Left hindlimb (tissue), 1 donor: Measurements from ENCODE around the gene L3MBTL1.
"Not testable (repeated sequence)": the region's sequence is repeated elsewhere in the genome, so short reads cannot be mapped to it uniquely, and the experiment has no call there.

ENCODE experiments used
- DNase-seq: peaks from one replicate; pipeline ENCODE4 v3.0.0-alpha.2; 2018

Gene L3MBTL1

DNA sequence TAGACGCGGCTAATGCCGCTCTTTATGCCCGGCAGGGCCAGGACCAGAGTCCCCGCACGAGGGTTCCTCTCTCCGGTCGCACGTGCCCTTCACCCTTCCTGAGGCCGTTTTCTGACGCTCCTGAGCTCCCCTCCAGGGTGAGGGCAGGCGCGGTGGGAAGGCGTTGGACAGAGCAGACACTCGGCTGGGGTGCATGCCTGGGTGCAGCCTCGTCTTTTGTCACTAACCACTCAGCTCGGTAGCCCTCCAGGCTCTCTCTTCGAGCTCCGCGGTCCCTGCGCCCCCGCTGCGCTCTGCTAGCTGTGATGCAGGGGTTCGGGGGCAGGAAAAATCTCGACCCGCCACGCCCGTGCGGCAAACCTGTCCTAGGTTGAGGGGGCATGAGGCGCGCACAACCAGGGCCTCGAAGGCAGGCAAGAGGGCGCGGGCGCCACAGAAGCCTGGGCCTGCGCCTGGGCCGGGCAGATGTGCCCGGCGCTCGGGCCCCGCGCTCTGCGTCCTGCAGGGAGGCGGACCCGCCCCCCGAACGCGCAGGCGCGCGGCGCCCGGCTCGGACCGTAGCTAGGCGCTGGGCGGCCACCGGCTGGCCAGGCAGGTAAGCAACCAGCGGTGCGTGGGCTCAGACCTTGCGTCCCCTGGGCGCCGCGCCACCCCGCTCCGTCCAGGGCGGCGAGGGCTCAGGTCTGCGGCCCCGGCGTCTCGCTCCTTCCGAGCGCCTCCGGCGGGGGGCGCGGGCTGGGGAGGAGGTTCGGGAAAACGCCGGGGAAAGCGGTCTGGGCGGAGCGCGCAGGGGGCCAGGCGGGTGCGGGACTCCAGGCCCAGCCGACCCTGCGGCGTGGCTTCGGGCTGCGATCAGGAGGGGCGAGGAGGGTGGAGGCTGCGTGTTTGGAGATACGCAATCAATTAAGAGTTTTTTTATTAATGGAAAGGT lies at the start of gene L3MBTL1:
TSS of gene L3MBTL1 (plus strand) at position 548 of the 931 bp plus-strand sequence. CDS start 5,807 bp downstream, outside the sequence.
- peak; percentile 56 for DNase-seq

DNA sequence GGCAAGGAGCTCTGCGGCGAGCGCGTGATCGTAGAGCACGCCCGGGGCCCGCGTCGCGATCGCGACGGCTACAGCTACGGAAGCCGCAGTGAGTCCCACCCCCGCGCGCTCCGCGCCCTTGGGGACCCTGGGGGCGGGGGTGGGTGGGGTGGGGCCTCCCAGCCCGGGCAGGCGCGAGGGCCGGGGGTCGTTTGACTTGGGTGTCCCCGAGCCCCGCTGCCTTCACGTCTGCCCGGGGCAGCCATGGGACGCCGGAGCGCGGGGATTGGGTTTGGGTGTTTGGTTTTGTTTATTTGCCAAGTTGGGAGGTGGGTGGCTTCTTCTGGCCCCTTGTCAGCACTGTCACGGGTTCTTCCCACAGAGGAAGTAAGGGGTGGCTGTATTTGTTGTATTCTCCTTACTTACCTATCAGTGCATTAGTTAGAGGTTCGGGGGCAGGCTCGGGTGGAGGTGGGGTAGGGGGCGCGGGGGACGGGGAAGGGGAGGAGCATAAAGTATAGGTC lies 49.0 kb upstream of the L3MBTL1 start:
- no peak for DNase-seq

DNA sequence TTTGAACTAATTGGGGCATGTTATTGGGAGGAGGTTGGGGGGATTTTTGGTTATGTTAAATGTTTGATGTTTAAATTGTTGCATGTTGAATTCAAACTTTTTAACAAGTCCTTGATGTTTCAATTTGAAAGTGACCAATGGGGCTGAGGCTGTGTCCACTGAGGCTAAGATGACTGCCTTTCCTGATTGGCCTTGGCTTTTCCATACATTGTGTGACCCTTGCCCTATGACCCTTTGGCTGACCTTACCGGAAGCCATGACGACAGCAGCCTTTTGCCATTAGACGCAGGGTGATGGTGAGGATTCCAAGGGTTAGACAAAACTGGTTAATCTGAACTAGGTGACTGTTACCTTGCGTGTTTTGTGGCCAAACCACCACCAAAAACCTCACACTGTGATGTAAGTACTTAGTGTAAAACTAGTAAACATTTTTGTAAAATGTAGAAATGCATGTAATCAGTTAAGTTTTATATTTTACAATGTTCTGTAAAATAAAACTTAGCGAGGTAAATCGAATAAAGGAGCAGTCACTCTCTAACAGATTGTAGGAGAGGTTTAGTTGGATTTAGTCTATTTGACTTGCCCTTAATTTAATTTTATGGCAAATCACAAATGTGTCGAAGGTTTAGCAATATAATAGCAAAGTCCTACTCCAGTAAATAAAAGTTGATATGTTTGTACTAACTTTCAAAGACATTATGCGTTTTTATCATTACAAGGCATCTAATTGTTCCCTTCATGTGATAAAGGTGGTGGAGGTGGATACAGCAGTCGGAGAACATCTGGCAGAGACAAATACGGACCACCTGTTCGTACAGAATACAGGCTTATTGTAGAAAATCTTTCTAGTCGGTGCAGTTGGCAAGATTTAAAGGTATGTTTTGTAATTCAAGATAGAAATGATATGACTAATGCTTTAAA lies 48.2 kb upstream of the L3MBTL1 start:
- DNase-seq: no peak

GRCh38 chr20:43460172-43460829 lies 47.2 kb upstream of the L3MBTL1 start:
- DNase-seq: no peak

- no peak for DNase-seq
Measured at GRCh38 chr20:43460830-43461200, 46.7 kb upstream of the L3MBTL1 start.

DNA sequence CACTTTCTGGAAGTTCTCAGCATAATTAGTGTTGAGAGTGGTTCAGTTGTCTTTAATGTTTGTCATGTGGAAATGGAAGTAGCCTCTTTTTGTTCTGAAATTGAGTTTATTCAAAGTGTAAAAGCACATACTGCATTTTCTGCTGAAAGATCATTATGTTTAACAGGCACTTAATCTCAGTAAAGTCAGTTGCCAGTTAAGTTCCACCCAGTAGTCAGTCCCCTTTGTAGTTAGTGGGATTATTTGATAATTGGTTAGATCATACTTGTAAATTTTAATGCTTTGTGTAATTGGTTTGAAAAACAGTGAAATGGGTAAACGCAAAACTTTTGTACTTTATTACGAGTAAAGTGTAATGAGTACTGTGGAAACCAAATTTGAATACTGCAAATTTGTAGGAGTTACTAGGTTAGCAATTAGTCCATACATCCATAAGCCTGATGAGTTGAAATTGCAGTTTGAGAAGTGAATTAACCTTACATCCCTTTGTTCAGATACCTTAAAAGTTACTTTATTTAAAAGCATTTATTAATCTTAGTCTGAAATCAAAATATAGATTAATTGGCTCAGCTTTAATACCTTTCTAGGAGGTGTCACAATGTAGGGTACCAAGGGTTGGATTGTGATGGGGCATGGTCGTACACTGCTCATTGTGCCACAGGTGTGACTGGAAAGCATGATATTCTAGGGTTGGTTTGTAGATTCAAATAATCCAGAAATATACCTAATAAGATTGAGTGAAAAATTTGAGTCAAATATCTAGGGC lies 45.4 kb upstream of the L3MBTL1 start:
- no peak for DNase-seq

DNA sequence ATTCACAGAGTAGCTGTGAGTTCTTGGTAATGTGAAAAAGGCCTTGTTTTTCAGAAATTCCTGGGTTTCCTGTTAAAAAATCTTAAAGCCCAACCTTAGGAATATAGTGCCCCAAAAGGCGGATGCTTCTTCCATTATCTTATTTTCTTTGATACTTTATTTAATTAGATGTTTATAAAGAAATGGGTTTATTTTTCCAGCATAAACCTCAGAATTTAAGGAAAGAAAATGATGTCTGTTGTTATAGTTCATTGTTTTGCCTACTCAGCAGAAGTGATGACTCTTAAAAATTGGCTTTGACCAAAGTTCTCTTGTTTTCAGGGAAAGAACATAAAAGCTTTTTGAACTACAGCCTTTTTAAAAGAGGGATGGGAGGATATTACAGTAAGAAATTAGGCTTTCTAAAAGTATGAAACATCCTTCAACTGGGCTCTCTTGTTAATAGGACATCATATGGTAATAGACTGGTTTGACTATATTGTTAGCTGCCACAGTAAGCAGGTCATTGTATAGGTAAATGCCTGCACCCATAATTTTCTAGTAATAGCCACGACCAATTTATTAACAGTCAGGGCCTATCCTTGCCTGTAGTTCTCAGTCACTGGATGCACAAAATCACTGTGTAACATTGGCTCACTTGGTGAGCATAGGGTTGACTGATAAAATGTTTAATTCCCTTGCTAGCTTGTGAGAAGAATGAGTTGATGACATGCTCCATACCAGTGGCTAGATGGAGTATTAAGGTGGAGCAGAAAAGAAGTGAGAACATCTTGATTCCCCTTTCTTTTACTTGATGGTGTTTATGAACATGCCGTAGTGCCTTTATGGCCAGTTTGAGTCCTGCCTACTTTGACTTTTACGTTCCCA lies 44.6 kb upstream of the L3MBTL1 start:
- DNase-seq: no peak

DNA sequence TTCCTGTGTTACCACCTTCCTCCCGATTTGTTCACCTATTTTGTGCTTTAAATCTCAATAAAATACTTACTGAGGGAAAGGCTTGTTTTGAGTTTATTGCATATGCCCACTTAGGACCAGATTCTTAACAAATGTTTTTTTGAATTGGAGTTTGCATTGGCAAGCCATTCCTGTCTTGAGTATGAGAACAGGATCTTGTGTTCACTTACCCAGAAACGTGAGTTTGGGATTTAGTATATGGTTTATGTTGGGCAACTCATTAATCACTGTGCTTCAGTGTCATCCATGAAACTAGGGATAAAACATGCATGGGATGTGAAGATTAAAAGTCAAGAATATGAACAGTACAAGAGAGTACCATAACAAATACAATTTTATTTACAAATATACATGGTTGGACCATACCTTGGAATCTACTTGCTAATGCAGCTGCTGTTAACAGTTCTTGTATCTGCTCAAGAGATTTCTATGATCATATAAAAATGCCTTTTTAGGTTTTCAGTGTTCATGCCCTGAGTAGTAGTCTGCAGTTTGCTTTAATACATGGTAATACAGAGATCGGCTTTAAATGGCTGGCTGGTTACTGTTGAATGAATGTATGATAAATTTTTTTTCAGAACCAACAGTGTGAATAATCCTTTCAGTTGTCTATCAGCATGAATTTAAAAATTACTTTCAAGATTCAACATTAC lies 43.8 kb upstream of the L3MBTL1 start:
- DNase-seq: no peak

DNA sequence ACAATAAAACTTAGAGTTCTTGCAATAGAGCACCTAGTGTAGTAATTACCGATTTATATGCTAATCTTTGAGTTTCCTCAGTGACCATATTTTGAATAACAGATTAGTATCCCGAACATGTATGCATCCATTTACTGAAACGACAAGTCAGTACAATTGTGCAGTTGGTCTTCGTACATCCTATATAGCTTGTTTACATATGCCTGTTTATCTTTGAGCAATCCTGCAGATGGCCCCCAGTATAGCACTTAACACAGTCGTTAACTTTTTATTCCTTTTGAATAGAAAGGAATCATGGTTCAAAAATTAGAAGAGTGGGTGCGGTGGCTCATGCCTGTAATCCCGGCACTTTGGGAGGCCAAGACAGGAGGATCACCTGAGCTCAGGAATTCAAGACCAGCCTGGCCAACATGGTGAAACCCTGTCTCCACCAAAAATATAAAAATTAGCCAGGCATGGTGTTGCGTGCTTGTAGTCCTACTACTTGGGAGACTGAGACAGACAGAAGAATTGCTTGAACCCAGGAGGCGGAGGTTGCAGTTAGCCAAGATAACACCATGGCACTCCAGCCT lies 43.2 kb upstream of the L3MBTL1 start:
- no peak for DNase-seq

DNA sequence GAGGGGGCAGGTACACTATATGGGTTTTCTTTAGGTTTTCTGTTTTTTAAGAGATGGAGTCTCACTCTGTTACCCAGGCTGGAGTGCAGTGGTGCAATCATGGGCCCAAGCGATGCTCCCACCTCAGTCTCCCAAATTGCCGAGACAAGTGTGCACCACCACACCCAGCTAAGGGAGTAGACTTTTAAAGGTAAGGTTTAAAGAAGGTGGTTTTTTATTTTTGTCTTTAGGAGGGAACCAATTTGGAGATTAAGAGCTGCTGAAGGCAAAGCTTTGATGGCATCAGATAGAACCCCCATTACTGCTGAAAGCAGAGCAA lies 41.9 kb upstream of the L3MBTL1 start:
- no peak for DNase-seq

DNA sequence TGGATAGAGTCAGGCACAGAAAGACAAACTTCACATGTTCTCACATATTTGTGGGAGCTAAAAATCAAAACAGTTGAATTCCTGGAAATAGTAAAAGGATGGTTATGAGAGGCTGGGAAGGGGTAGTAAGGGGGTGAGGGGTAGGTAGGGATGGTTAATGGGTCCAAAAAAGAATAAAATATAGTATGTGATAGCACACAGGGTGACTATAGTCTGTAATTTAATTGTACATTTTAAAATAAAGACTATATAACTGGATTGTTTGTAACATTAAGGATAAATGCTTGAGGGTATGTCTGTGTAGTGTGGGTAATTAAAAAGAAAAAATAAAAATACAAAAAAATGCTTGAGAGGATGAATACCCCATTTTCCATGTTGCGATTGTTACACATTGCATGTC lies 39.9 kb upstream of the L3MBTL1 start:
- no peak for DNase-seq

DNA sequence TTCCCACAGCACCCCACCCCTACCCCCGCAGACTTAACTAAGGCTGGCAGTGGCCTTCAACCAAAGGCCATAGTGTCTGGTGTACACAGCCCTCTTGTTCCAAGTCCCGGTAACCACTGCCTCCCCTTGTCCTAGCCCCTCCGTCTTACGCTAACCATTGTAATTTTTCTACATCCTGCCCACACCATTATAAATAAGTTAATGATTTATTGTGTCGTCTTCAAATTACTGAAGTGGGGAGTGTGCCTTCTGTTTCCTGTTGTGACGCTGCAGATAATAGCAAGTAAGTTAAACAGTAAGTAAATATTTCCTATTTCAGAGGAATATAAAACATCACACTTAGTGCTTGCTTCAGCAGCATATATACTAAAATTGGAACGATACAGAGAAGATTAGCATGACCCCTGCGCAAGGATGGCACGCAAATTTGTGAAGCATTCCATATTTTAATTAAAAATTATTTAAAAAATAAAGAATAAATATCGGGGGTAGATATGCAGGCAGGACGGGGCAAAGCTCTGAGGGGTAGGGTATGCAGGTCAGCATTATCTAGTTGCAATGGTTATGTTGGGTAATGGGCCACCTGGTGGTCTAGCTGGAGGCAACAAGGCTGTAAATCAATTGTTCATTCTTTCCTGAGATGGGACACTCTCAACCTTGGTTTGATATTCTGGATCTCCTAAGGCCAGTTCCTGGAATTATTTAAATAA lies 34.7 kb upstream of the L3MBTL1 start:
- no peak for DNase-seq

DNA sequence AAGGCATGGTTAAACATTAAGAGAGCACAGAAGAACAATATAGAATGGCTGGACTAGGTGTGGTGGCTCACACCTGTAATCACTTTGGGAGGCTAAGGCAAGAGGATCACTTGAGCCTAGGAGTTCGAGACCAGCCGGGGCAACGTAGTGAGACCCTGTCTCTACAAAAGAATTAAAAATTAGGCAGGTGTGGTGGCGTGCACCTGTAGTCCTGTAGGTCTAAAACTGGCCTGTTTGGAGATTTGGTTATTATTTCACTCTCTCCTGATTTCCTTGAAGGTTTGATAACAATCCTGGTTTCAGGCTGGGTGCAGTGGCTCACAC lies 34.2 kb upstream of the L3MBTL1 start:
- no peak for DNase-seq

GRCh38 chr20:43477193-43477592 lies 30.3 kb upstream of the L3MBTL1 start:
- no peak for DNase-seq

GRCh38 chr20:43477619-43478018 lies 29.9 kb upstream of the L3MBTL1 start:
- no peak for DNase-seq

- DNase-seq: no peak
Measured at GRCh38 chr20:43490038-43490437, 17.5 kb upstream of the L3MBTL1 start.

- DNase-seq: no peak
Measured at GRCh38 chr20:43492101-43492500, 15.4 kb upstream of the L3MBTL1 start.

DNA sequence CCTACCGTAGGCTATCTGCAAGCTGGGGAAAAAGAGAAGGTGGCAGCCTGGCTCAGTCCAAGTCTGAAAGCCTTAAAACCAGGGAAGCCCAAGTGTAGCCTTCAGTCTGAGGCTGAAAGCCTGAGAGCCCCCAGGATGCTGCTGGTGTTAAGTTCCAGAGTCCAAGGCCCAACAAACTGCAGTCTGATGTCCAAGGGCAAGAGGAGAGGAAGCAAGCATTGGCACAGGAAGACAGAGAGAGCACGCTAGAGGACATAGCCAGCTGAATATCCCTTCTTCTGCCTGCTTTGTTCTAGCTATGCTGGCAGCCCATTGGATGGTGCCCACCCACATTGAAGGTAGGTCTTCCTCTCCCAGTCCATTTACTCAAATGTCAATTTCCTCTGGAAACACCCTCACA lies 12.1 kb upstream of the L3MBTL1 start:
- DNase-seq: no peak

GRCh38 chr20:43502021-43502420 lies 5.5 kb upstream of the L3MBTL1 start:
- not testable (repeated sequence) for DNase-seq

DNA sequence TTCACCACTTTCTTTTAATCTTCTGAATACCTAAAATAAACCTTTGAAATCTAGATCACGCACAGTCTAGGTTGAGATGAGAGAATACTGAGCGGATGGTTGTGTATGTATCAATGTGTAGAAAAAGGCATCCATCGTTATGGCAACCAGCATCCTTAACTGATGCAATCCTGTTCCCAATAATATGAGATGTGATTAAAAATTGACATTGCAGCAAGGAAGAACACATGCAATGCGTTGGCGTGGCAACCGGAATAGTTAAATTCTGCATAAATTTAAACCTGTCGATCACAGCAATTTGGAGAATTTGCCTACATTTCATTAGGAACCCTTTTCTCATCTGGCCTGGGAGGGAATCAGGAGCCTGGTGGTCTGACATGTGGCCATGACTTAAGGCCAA lies 1.3 kb upstream of the L3MBTL1 start:
- no peak for DNase-seq
